ENCODE data around the gene CD24. TPM values are rescaled to one million over a fixed set of nuclear protein-coding genes. Genes with fewer than 3 reads are reported as not detected.
"Not testable (repeated sequence)": the region's sequence is repeated elsewhere in the genome, so short reads cannot be mapped to it uniquely, and the experiment has no call there.

CD24 gene
- total RNA-seq, 2 experiments from 2014 or later = 0.38 to 0.46 TPM

DNA sequence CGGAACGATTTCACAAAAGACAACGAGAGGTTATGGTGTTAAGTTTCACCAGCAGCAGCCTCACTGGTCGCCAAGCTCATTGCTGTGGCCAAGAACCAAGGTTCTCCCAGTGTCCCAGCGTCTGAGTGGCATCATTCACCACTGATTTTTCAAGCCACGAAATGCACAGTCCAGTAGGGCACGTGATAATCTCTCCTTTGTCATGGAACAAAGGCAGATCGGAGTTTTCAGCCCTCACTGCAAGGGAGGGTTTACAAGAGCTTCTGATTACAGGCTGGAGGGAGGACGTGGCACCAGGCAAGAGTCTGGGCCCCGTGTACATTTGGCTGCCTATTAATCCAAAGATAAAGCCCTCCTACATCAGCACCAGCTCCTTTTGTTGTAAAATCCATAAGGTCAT, 2.0 kb downstream of the CD24 start:
- CTCF ChIA-PET = no interaction called here

DNA sequence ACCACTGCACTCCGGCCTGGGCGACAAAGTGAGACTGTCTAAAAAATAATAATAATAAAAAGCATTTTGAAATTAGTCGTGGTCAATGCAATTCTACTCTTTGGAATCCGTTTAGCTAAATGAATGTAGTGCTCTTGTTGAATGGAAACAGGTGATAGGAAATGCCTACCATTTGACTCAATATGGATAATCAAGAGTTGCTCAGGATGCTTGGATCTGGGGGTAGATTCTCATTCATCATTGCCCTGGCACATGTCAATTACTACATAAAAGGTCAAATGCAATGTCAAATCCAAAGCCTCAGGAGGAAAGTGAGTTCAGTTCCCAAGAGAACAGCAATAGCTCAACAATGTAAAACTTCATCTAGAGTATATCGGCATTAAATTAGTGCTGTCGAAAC, 3.8 kb downstream of the CD24 start:
- CTCF ChIA-PET, POLR2A ChIA-PET: not testable (repeated sequence)

More for the DNA sequence above, 2.0 kb downstream of the CD24 start:
- POLR2A ChIA-PET = no interaction called here

DNA sequence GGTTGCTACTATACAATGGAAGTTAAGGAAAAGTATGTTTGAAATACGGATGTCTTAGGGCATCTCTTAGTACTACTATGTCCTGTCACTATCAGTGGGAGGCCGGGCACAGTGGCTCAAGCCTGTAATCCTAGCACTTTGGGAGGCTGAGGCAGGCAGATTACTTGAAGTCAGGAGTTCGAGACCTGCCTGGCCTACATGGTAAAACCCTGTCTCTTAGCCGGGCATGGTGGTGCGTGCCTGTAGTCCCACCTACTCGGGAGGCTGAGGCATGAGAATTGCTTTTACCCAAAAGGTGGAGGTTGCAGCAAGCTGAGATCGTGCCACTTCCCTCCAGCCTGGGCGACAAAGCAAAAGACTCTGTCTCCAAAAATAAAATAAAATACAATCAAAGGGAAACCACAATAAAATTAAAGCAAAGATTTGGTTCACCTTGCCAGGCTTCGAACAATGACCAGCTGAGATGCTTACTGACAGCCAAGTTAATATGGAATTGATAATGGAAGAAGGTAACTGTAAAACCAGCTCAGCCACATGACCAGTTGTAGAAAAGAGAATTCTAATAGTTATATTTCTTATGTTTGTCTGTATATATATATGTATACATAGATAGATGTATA, 6.5 kb downstream of the CD24 start:
- ChIA-PET POLR2A (no interaction called here), CTCF (no interaction called here)

DNA sequence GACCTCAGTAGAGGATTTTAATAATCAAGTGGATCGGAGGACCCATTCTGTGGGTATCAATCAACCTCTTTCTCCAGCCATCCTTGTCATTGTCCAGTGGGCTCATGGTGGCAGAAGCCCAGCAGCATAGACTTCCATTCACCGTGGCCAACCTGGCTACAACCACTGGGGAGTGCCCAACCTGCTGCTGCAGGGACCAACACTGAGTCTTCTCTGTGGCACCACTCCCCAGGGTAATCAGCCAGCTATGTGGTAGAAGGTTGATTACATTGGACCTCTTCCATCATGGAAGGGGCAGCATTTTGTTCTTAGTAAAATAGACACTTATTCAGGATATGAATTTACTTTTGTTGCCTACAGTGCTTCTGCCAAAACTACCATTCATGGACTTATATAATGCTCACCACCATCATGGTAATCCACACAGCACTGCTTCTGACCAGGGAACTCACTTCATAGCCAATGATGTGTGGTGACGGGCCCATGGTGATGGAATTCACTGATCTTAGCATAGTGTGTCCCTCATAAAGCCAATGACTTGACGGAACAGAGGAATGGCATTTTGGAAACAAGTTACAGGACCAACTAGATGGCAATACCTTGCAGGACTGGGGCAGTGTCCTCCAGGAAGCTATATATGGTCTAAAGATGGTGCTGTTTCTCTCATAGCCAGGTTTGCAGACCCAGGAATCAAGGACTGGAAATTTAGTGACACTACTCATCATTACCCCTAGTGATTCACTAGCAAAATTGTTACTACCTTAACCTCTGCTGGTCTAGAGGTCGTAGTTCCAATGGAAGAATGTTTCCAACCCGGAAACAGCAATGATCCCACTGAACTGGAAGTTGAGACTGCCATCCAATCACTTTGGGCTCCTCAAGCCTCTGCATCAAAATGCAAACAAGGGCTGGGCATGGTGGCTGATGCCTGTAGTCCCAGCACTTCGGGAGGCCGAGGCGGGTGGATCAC, 7.6 kb downstream of the CD24 start:
- ChIA-PET CTCF (no interaction called here), POLR2A (no interaction called here)

DNA sequence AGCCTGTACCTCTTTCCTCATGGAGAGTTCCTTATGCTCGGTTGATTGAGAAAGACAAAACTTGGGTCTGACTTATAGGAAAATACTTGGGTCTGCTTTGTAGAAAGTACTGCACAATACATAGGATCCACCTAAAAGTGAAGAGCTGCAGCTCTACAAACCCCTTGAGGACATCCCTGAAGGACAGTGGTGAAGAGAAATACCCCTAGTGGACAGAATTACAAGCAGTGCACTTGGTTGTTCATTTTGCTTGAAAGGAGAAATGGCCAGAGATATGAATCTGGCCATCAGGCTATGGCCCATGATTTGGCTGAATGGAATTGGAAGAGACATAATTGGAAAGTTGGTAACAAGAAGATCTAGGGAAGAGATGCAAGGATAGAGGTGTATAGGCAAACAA, 8.3 kb downstream of the CD24 start:
- ChIA-PET CTCF (no interaction called here), POLR2A (no interaction called here)

DNA sequence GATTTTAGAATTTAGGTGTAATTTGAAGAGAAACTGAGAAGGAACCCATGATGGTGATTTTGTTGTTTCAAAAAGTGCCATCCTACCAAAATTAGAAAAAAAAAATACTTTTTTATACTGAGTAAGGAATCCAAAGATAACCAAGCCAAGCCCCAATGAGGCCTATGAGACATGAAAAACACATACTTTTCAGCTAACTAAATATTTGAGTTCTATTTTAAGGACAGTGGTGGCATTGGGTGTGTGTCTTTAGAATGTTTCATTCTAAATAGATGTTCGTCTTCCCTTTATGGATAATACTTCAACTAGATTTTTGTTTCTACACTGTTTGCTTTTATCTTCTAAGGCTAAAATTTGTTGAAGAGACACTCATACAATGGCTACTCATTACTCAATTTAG, 9.6 kb downstream of the CD24 start:
- POLR2A ChIA-PET = no interaction called here
- CTCF ChIA-PET = interaction anchor here (0.6 kb wide), 1 partner anchor 638 kb away, joined by 3 read pairs; no protein-coding TSS in a partner anchor

DNA sequence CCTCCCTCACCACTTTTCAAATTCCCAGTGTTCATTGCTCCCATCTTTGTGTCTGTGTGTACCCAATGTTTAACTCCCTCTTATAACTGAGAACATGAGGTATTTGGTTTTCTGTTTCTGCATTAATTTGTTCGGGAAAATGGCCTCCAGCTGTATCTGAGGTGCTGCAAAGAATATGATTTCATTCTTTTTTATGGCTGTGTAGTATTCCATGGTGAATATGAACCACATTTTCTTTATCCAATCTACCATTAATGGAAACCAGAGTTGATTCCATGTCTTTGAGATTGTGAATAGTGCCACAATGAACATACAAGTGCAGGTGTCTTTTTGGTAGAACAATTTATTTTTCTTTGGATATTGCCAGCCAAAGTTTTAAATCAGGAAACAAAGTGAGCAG, 10.4 kb downstream of the CD24 start:
- ChIA-PET CTCF (no interaction called here), POLR2A (no interaction called here)

DNA sequence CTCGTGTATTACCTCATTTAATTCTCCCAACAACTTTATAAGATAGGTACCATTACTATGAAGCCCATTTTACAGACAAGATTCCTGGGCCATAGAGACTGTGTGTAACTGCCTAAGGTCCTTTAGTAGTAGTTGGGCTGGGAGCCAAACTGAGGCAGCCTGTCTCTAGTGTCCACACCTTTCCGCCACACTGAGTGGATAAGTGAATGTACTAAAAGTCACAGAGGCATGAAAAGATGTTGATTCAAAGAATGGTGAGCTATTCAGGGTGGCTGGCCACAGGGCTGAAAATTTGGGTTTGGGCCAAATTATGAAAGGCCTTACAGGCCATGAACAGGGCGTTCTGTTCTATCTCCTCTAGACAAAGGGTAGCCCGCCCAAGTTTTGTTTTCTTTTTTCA, 11.0 kb downstream of the CD24 start:
- POLR2A ChIA-PET = no interaction called here
- CTCF ChIA-PET = no interaction called here

DNA sequence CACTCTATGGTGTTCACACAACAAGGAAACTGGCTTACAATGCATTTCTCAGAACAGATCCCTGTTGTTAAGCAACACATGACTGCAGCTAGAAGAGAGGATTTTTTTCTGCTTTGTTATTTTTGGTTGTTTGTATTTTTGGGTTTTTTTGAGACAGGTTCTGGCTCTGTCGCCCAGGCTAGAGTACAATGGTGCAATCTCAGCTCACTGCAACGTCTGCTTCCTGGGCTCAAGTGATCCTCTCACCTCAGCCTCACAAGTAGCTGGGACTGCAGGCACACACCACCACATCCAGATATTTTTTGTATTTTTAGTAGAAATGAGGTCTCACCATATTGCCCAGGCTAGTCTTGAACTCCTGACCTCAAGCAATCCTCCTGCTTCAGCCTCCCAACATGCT, 12.7 kb downstream of the CD24 start:
- CTCF ChIA-PET = no interaction called here

DNA sequence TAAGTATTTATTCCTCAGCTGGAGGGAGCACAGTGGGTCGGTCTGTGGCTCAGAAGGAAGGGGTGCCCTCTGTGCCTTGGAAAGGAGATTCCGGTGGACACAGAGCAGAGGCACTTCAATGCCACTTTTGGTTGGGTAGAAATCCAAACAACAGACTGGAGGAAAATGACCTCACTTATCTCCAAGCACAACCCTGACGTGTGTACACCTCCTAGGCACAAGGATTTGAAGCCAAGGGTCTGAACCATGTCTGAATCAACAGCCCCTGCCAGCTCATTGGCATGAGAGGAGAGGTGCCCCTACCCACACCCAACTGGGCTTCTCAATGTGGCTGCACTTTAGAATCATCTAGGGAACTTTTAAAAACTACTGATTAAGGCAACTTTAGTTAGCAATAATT, 13.4 kb downstream of the CD24 start:
- CTCF ChIA-PET = no interaction called here
- POLR2A ChIA-PET = no interaction called here

More for the DNA sequence above, 12.7 kb downstream of the CD24 start:
- POLR2A ChIA-PET = no interaction called here

DNA sequence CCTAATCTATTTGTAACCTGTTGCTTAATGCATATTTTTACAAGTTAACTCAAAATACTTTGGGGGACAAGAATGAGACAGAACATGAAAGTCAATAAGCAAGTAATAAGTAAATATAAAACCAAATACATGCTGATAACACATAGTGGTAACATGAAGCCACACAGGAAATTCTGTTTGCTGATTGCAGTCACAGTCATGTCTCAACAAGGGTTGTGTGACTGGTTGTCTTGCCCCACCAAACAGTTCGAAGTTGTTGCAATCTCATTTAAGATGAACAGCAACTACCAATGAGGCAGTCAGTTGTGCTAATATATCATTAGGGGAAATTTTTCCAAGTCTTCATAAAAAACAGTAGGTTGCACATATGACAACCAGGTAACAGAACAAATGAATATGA, 14.5 kb downstream of the CD24 start:
- ChIA-PET POLR2A (no interaction called here), CTCF (no interaction called here)

DNA sequence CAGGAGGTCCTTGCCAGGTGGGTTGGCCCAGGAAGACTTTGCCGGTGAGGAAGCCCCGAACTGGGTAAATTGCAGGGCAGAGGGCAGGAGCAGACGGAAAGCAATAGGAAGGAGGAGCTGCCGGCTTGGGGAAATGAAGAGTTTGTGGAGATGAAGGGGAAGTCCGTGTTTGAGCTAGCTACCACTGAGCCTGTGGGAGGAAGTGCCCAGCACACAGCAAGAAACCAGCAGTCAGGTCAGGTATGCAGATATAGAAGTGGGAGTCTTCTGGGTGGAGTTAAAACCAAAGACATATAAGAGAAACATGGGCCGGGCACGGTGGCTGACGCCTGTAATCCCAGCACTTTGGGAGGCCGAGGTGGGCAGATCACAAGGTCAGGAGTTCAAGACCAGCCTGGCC, 34.7 kb downstream of the CD24 start:
- ChIA-PET CTCF (no interaction called here), POLR2A (no interaction called here)

DNA sequence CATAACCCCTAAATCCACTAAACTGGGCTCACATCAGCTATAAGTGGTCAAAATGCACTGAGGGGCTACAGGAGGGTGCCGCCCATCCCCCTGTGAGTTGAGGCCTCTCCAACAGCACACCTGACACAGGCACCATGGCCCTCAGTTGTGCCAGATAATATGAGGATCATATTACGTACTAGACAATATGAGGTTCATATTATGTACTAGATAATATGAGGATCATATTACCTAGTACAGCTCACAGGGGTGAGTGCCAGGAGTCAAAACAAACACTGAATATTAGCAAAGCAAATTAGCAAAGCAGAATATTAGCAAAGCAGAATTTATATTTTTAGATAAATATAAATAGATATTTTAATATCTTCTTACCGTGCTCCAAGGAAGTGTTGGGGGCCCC, 35.3 kb downstream of the CD24 start:
- CTCF ChIA-PET = no interaction called here
- POLR2A ChIA-PET = no interaction called here

DNA sequence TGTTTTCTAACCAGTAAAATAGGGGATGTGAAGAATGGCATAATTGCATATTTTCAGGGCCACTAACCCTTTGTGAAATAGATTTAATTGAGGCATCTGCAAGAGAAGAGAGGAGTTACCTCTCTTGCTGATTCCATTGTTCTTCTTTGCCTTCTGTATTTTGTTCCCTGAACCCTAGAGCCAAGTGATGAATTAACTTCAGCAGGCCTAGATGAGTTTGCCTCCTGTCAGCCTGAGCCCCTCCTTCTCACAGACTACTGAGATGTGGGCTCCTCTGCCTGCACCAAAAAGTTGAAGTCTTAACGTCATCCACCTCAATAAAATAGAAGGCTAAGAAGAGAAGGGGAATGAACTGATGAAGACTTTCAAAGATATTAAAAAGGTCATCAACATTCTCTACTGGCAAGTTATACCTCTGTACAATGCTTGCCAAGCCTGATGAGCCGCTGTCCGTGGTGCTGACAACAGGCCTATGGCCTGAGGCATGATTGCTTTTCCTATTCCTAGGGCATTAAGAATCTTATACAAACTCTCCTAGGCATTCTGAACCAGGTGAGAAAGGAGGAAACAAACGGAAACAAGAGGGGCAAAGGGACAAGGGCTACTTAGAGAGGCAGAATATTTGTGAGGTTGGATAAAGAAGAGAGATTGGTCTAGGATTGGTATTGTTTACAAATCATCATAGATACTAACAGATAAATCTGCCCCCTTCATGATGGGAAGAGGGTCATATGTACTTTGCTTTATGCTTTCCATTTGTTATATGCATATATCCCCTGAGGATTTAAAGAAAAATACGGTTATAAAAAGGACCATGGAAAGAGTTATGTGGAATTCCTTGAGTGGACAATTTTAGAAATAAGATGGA, 46.8 kb downstream of the CD24 start:
- ChIA-PET CTCF (no interaction called here), POLR2A (no interaction called here)

DNA sequence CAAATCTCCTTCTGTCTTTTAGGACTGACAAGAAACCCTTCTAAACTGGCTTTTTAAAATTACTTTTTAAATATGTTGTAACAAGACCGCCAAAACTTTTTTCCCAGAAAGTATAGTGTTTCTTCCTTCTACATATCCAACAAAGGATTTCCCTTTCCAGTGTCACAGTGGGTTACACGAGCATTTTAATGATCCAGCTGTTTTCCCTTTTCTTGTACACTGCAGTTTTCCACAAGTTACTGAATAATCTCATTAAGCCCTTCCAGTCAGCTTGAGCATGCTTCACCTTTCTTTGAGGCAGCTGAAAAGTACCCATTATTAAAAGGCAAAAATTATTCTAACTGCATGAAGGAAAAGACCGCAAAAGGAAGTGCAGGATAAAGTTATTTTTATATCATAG, 48.6 kb downstream of the CD24 start:
- CTCF ChIA-PET = no interaction called here
- POLR2A ChIA-PET = no interaction called here

DNA sequence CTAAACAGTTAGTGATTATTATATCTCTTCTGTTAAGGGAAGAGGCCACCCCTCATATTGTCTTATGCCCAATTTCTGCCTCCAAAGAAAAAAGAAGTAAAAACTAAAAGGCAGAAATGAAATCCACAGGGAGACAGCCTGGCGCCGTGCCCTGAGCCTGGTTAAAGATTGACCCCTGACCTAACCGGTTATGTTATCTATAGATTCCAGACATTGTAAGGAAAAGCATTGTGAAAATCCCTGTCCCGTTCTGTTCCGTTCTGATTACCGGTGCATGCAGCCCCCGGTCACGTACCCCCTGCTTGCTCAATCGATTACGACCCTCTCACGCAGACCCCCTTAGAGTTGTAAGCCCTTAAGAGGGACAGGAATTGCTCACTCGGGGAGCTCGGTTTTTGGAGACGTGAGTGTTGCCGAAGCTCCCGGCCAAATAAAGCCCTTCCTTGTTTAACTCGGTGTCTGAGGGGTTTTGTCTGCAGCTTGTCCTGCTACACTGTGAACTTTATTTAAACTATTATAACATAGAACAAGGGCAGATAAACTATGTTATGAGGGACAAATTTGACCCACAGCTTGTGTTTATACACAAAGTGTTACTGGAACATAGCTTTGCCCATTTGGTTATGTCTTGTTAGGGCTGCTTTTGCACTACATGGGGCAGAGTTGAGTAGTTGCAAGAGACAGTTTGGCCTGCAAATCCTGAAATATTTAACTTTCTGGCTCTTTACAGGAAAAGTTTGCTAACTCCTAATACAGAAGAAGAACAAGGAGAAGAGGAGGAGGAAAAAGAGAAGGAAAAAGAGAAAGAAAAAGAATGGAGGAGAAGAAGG, 49.6 kb downstream of the CD24 start:
- POLR2A ChIA-PET = no interaction called here
- CTCF ChIA-PET = interaction anchor here (0.6 kb wide), 1 partner anchor 53 kb away, joined by 3 read pairs; no protein-coding TSS in a partner anchor

DNA sequence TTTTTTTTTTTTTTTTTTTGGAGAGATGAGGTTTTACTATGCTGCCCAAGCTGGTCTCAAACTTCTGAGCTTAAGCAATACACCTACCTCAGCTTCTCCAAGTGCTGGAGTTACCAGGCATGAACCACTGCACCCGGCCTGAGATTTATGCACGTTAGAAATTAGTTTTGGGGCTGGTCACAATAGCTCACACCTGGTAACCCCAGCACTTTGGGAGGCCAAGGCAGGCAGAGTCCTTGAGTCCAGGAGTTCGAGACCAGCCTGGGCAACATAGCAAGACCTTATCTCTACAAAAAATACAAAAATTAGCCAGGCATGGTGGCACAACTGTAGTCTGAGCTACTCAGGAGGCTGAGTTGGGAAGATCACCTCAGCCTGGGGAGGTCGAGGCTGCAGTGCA, 51.9 kb downstream of the CD24 start:
- POLR2A ChIA-PET = no interaction called here
- CTCF ChIA-PET = no interaction called here
